ENCODE data around the gene PGAM1. TPM values are rescaled to one million over a fixed set of nuclear protein-coding genes. Genes with fewer than 3 reads are reported as not detected.

PGAM1 gene
- total and polyA plus RNA-seq, 2 of the 13 experiments (the other 11 are each of a cell fraction or from before 2014, with no cell fraction given), result 354 to 483 TPM

- DNase-seq (ENCODE audit: low spot score), result peak; percentile 52
- intact Hi-C loops (cut with micrococcal nuclease; ENCODE audit: unreplicated experiment), result no loop called here
- Histone ChIP-seq H3K36me3 (replicated peaks in 1 of 2; ENCODE audit: control insufficient read depth in 1 of 2, insufficient read depth in 2 of 2, low read length in 2 of 2) (no peaks in the 10 kb centered on the region), H3K4me2 (ENCODE audit: low read depth, low read length) (no peak overlapping the region), H3K9ac (ENCODE audit: insufficient read depth, low read depth, low read length) (no peak overlapping the region), H3K4me3 (replicated peaks in 1 of 3; ENCODE audit: insufficient read depth in 1 of 3, low read depth in 2 of 3, low read length in 3 of 3) (no peak overlapping the region), H3K9me3 (ENCODE audit: low read length) (no peaks in the 10 kb centered on the region), H2AFZ (ENCODE audit: low read length) (no peak overlapping the region), H3K79me2 (ENCODE audit: insufficient read depth, low read length) (no peaks in the 10 kb centered on the region), H4K20me1 (ENCODE audit: insufficient read depth, low read length) (no peaks in the 10 kb centered on the region), H3K4me1 (ENCODE audit: insufficient read depth, low read length) (peaks cover 69% of the 10 kb centered on the region), H3K27ac (ENCODE audit: extremely low read length, insufficient read depth, low read length) (peak overlapping the region; percentile 57), H3K27me3 (ENCODE audit: control insufficient read depth in 1 of 2, insufficient read depth in 2 of 2, low read length in 2 of 2) (no peaks in the 10 kb centered on the region)
- ATAC-seq, result peak; percentile 32
- in situ Hi-C loops (cut with HindIII; ENCODE audit: extremely low pct_ligation_motif_present, low pct_unique_long_range_greater_than_20kb), result no loop called here
- WGBS (ENCODE audit: low lambda C conversion rate), result 74% methylated on average over 10 of the region's 10 CpGs
- FAIRE-seq, result no peak
- ChIA-PET CTCF (ENCODE audit: low intra/inter-chr PET ratio, low total read pairs) (no interaction called here), POLR2A (interaction anchor here (0.5 to 1.2 kb wide), 5 partner anchors 10 to 88 kb away, joined by 3 to 7 read pairs (median 4); partner anchors contain the start of gene RRP12)
- no TSS peak for BruUV-seq (replicated peaks)
- TF ChIP-seq ELF3 (CRISPR knock-in tag; IDR thresholded peaks at IDR 0.05), result peak; percentile 40; the same call in 1 of the 2 replicates
- no peak for TF ChIP-seq RNF2 (conservative IDR thresholded peaks at IDR 0.05; ENCODE audit: low read depth)
- TF ChIP-seq REST (IDR thresholded peaks at IDR 0.05; ENCODE audit: borderline replicate concordance in 1 of 2, low read depth in 1 of 2, low read length in 2 of 2), result no peak
- peak; percentile 25; the same call in 1 of the 2 replicates for TF ChIP-seq ZBTB26 (CRISPR knock-in tag; IDR thresholded peaks at IDR 0.05; ENCODE audit: borderline replicate concordance)
- TF ChIP-seq ZNF841 (CRISPR knock-in tag; IDR thresholded peaks at IDR 0.05; ENCODE audit: borderline replicate concordance), result no peak
- TF ChIP-seq PHF5A (CRISPR knock-in tag; IDR thresholded peaks at IDR 0.05; ENCODE audit: low read depth, unreplicated experiment), result no peak
- peak; percentile 15; the same call in 1 of the 2 replicates for TF ChIP-seq ARID5B (CRISPR knock-in tag; IDR thresholded peaks at IDR 0.05)
- TF ChIP-seq MAFK (conservative IDR thresholded peaks at IDR 0.05 in 1 of 2, IDR thresholded peaks at IDR 0.05 in 1 of 2; ENCODE audit: low read length in 2 of 2), result peak; percentile 35 to 41; a peak in 1 of 4 replicates
- peak; percentile 52 for TF ChIP-seq MAFF (IDR thresholded peaks at IDR 0.05; ENCODE audit: low read depth, low read length)
- TF ChIP-seq ZNF12 (CRISPR knock-in tag; IDR thresholded peaks at IDR 0.05), result no peak
- TF ChIP-seq ZFP91 (CRISPR knock-in tag; IDR thresholded peaks at IDR 0.05; ENCODE audit: borderline replicate concordance), result no peak
- TF ChIP-seq SAP130 (CRISPR knock-in tag; IDR thresholded peaks at IDR 0.05; ENCODE audit: low read depth), result peak; percentile 27
- no peak for TF ChIP-seq ZNF333 (CRISPR knock-in tag; IDR thresholded peaks at IDR 0.05; ENCODE audit: borderline replicate concordance)
Measured at GRCh38 chr10:97412891-97413304, 13.1 kb upstream of the PGAM1 start.

Measured in HepG2 (cell line).